Measurements from ENCODE around the gene PPP2CA. TPM values are rescaled to one million over a fixed set of nuclear protein-coding genes. Genes with fewer than 3 reads are reported as not detected.

Gene PPP2CA
- total RNA-seq, 2 experiments from 2014 or later = 132 to 178 TPM

DNA sequence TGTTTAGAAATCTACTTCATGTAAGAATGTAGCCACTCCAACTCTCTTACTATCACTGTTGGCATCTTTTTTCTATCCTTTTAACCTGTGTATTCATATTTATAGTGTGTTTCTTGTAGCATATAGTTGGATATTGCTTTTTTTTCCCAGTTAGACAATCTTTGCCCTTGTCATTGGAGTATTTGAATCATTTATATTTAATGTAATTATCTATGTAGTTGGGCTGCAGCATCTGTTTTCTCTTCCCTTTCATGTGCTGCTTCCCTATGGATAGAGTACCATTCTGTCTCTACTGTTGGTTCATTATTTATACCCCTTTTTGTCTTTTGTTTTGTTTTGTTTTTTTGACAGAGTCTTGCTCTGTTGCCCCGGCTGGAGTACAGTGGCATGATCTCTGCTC lies 45.2 kb upstream of the PPP2CA start:
- intact Hi-C loops (cut with micrococcal nuclease; ENCODE audit: unreplicated experiment) = loop anchor here (10.0 kb wide), 1 partner anchor 1554 kb away; no protein-coding TSS in a partner anchor
- POLR2A ChIA-PET = no interaction called here
- Histone ChIP-seq H3K4me1 (ENCODE audit: insufficient read depth, low read length, poor library complexity, severe bottlenecking) (no peaks in the 10 kb centered on the region), H3K27ac (ENCODE audit: low read depth, low read length, poor library complexity, severe bottlenecking) (no peak overlapping the region), H4K20me1 (ENCODE audit: insufficient read depth, low read length) (no peaks in the 10 kb centered on the region), H3K4me3 (ENCODE audit: low read depth, low read length, poor library complexity, severe bottlenecking) (no peak overlapping the region), H2AFZ (ENCODE audit: low read length) (no peak overlapping the region), H3K9me2 (ENCODE audit: insufficient read depth, low read length) (no peaks in the 10 kb centered on the region), H3K36me3 (ENCODE audit: insufficient read depth, low read length) (no peaks in the 10 kb centered on the region), H3K9me3 (ENCODE audit: low read length) (peaks cover 6% of the 10 kb centered on the region), H3K79me2 (ENCODE audit: insufficient read depth, low read depth, low read length) (no peaks in the 10 kb centered on the region), H3K4me2 (ENCODE audit: low read length) (no peak overlapping the region)
- no peak for TF ChIP-seq EZH2phosphoT487 (IDR thresholded peaks at IDR 0.05; ENCODE audit: borderline replicate concordance, low read depth, low read length)
- TF ChIP-seq, protein P1, sequence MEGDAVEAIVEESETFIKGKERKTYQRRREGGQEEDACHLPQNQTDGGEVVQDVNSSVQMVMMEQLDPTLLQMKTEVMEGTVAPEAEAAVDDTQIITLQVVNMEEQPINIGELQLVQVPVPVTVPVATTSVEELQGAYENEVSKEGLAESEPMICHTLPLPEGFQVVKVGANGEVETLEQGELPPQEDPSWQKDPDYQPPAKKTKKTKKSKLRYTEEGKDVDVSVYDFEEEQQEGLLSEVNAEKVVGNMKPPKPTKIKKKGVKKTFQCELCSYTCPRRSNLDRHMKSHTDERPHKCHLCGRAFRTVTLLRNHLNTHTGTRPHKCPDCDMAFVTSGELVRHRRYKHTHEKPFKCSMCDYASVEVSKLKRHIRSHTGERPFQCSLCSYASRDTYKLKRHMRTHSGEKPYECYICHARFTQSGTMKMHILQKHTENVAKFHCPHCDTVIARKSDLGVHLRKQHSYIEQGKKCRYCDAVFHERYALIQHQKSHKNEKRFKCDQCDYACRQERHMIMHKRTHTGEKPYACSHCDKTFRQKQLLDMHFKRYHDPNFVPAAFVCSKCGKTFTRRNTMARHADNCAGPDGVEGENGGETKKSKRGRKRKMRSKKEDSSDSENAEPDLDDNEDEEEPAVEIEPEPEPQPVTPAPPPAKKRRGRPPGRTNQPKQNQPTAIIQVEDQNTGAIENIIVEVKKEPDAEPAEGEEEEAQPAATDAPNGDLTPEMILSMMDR (conservative IDR thresholded peaks at IDR 0.05; ENCODE audit: low read length) = no peak
- no TSS peak for BruUV-seq (replicated peaks)
- CTCF ChIA-PET (ENCODE audit: unreplicated experiment) = no interaction called here
- DNase-seq (ENCODE audit: low spot score) = no peak

DNA sequence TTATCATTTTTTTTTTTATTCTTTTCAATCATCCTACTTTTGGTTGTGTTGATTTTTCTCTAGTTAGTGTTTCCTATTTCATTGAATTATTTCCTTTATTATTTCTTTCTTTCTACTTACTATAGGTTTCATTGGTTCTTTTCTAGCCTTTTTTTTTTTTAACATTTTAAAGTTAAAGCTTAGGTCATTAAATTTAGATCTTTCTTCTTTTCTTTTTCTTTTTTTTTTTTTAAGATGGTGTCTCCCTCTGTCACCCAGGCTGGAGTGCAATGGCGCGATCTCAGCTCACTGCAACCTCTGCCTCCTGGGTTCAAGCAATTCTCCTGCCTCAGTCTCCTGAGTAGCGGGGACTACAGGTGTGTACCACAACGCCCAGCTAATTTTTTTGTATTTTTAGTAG lies 43.0 kb upstream of the PPP2CA start:
- CTCF ChIA-PET (ENCODE audit: unreplicated experiment) = no interaction called here
- H3K9me2 ChIP-seq (ENCODE audit: insufficient read depth, low read length) = no peaks in the 10 kb centered on the region
- intact Hi-C loops (cut with micrococcal nuclease; ENCODE audit: unreplicated experiment) = no loop called here
- DNase-seq (ENCODE audit: low spot score) = no peak
- no TSS peak for BruUV-seq (replicated peaks)
- no peaks in the 10 kb centered on the region for H4K20me1 ChIP-seq (ENCODE audit: insufficient read depth, low read length)
- no peak overlapping the region for H3K4me2 ChIP-seq (ENCODE audit: low read length)
- no peak for TF ChIP-seq EZH2phosphoT487 (IDR thresholded peaks at IDR 0.05; ENCODE audit: borderline replicate concordance, low read depth, low read length)
- TF ChIP-seq, protein P1 (conservative IDR thresholded peaks at IDR 0.05; ENCODE audit: low read length) = no peak
- no peaks in the 10 kb centered on the region for H3K36me3 ChIP-seq (ENCODE audit: insufficient read depth, low read length)
- H3K4me3 ChIP-seq (ENCODE audit: low read depth, low read length, poor library complexity, severe bottlenecking) = no peak overlapping the region
- H3K27ac ChIP-seq (ENCODE audit: low read depth, low read length, poor library complexity, severe bottlenecking) = no peak overlapping the region
- POLR2A ChIA-PET = interaction anchor here (0.6 to 0.8 kb wide), 5 partner anchors 14 to 155 kb away, joined by 3 to 5 read pairs (median 3); no protein-coding TSS in a partner anchor
- peaks cover 6% of the 10 kb centered on the region for H3K9me3 ChIP-seq (ENCODE audit: low read length)
- no peaks in the 10 kb centered on the region for H3K4me1 ChIP-seq (ENCODE audit: insufficient read depth, low read length, poor library complexity, severe bottlenecking)
- no peak overlapping the region for H2AFZ ChIP-seq (ENCODE audit: low read length)
- H3K79me2 ChIP-seq (ENCODE audit: insufficient read depth, low read depth, low read length) = no peaks in the 10 kb centered on the region

DNA sequence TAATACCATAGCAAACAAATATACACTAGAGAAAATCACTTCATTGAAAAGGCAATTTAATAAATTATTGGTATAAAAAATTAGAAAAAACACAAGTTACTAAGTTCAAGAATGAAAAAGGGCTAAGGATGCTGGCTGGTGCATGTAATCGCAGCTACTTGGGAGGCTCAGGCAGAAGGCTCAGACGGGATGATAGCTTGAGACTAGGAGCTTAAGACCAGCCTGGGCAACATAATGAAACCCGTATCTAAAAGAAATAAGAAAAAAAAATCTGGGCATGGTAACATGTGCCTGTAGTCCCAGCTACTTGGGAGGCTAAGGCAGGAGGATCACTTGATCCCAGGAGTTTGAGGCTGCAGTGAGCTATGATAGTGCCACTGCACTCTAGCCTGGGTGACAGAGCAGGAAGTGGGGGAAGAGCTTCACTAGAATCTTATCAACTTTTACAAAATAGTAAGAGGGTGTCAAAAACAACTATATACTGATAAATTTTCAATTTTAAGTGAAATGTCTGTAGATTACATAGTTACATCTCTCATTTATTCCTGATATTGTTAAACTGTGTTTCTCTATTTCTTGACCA lies 42.2 kb upstream of the PPP2CA start:
- Histone ChIP-seq H3K79me2 (ENCODE audit: insufficient read depth, low read depth, low read length) (no peaks in the 10 kb centered on the region), H3K9me3 (ENCODE audit: low read length) (peaks cover 6% of the 10 kb centered on the region), H3K4me1 (ENCODE audit: insufficient read depth, low read length, poor library complexity, severe bottlenecking) (no peaks in the 10 kb centered on the region), H3K4me2 (ENCODE audit: low read length) (no peak overlapping the region), H4K20me1 (ENCODE audit: insufficient read depth, low read length) (no peaks in the 10 kb centered on the region), H3K36me3 (ENCODE audit: insufficient read depth, low read length) (no peaks in the 10 kb centered on the region), H3K9me2 (ENCODE audit: insufficient read depth, low read length) (no peaks in the 10 kb centered on the region), H2AFZ (ENCODE audit: low read length) (no peak overlapping the region), H3K4me3 (ENCODE audit: low read depth, low read length, poor library complexity, severe bottlenecking) (no peak overlapping the region), H3K27ac (ENCODE audit: low read depth, low read length, poor library complexity, severe bottlenecking) (no peak overlapping the region)
- TF ChIP-seq, protein P1 (conservative IDR thresholded peaks at IDR 0.05; ENCODE audit: low read length) = no peak
- TF ChIP-seq EZH2phosphoT487 (IDR thresholded peaks at IDR 0.05; ENCODE audit: borderline replicate concordance, low read depth, low read length) = no peak
- DNase-seq (ENCODE audit: low spot score) = no peak
- intact Hi-C loops (cut with micrococcal nuclease; ENCODE audit: unreplicated experiment) = no loop called here
- CTCF ChIA-PET (ENCODE audit: unreplicated experiment) = no interaction called here
- POLR2A ChIA-PET = interaction anchor here (0.7 kb wide), 2 partner anchors 17 to 65 kb away, joined by 4 to 5 read pairs; no protein-coding TSS in a partner anchor
- no TSS peak for BruUV-seq (replicated peaks)
